H1 (cell line): ENCODE results near the gene ABCA2. TPM values are rescaled to one million over a fixed set of nuclear protein-coding genes. Genes with fewer than 3 reads are reported as not detected.
A peak's percentile ranks its signal among the peaks of the same experiment; 100 is the strongest.

ENCODE experiments used
- CTCF ChIA-PET: fragments of 300-600 bp; sonication (Branson Sonifier 250); formaldehyde crosslinking; loops from one replicate; lab custom pipeline; 2021; ENCODE audit not compliant: partially characterized antibody; lab: Charles Lee
- POLR2A ChIA-PET: fragments of 300-600 bp; sonication (Branson Sonifier 250); formaldehyde crosslinking; loops from one replicate; lab custom pipeline; 2021; ENCODE audit warnings: inconsistent platforms; ENCODE audit not compliant: partially characterized antibody; lab: Charles Lee
- DNase-seq, 2 experiments: peaks; one replicate each; pipeline versions ENCODE4 v3.0.0 to v3.0.0-alpha.2; 2010 to 2022; ENCODE audit warnings: low spot score in 2 of 2, low read depth in 1 of 2, mixed read lengths in 1 of 2
- FAIRE-seq: peaks from 2 replicates; lab custom pipeline; 2011; peaks lifted over from hg19 to GRCh38; lab: Jason Lieb, UNC
- H2AFZ ChIP-seq: 2 replicates; pipeline ENCODE4 v1.8.1; 2012; ENCODE audit warnings: low read length, inconsistent platforms
- H2AK5ac ChIP-seq: 2 replicates; pipeline ENCODE4 v1.6.1; 2013; ENCODE audit warnings: low read depth, low read length
- H2BK120ac ChIP-seq: replicated peaks from 2 replicates; pipeline ENCODE3; 2013; ENCODE audit warnings: low read depth, low read length, inconsistent platforms
- H2BK12ac ChIP-seq: 2 replicates; pipeline ENCODE4 v1.6.1; 2013; ENCODE audit warnings: low read depth, low read length
- H2BK15ac ChIP-seq: 2 replicates; pipeline ENCODE4 v1.6.1; 2013; ENCODE audit warnings: low read length
- H2BK20ac ChIP-seq: 2 replicates; pipeline ENCODE4 v1.6.1; 2013; ENCODE audit warnings: low read length
- H2BK5ac ChIP-seq: 2 replicates; pipeline ENCODE4 v1.6.1; 2013; ENCODE audit warnings: low read depth, low read length
- H3K14ac ChIP-seq: 2 replicates; pipeline ENCODE4 v1.6.1; 2013; ENCODE audit warnings: inconsistent platforms; ENCODE audit not compliant: insufficient read length
- H3K18ac ChIP-seq: 2 replicates; pipeline ENCODE4 v1.6.1; 2013; ENCODE audit warnings: low read length; ENCODE audit errors: extremely low read depth
- H3K23ac ChIP-seq: 2 replicates; pipeline ENCODE4 v1.6.1; 2013; ENCODE audit warnings: inconsistent platforms; ENCODE audit not compliant: insufficient read length
- H3K23me2 ChIP-seq: 2 replicates; pipeline ENCODE4 v1.6.1; 2013; ENCODE audit warnings: low read depth, low read length
- H3K27ac ChIP-seq: 2 replicates; pipeline ENCODE4 v1.6.1; 2011; ENCODE audit warnings: low read depth, low read length, inconsistent platforms
- H3K27me3 ChIP-seq, 4 experiments: replicated peaks in 1 of 4; 1 replicate in 1 of 4; 2 replicates in 3 of 4; pipeline versions ENCODE4 v1.6.1 to v1.8.1; 2011 to 2013; ENCODE audit warnings: low read length in 3 of 4, mild to moderate bottlenecking in 3 of 4, inconsistent platforms in 2 of 4, mixed read lengths in 2 of 4, moderate library complexity in 1 of 4; ENCODE audit not compliant: control insufficient read depth in 3 of 4, insufficient read depth in 3 of 4; ENCODE audit errors: extremely low read depth in 1 of 4
- H3K36me3 ChIP-seq, 4 experiments: 2 replicates each; pipeline versions ENCODE4 v1.6.1 to v1.8.1; 2011 to 2013; ENCODE audit warnings: mild to moderate bottlenecking in 4 of 4, low read length in 3 of 4, moderate library complexity in 2 of 4, control low read depth in 1 of 4, inconsistent platforms in 1 of 4; ENCODE audit not compliant: insufficient read depth in 4 of 4, control insufficient read depth in 2 of 4
- H3K4ac ChIP-seq: replicated peaks from 2 replicates; pipeline ENCODE3; 2013; ENCODE audit warnings: low read length, low read depth, mixed read lengths, inconsistent platforms; ENCODE audit not compliant: insufficient read length
- H3K4me1 ChIP-seq, 4 experiments: replicated peaks in 1 of 4; 1 replicate in 1 of 4; 2 replicates in 3 of 4; pipeline versions ENCODE4 v1.6.1 to v1.8.1; 2011 to 2013; ENCODE audit warnings: low read length in 3 of 4, inconsistent platforms in 2 of 4, mixed read lengths in 1 of 4; ENCODE audit not compliant: insufficient read depth in 4 of 4, control insufficient read depth in 3 of 4
- H3K4me2 ChIP-seq, 2 experiments: 2 replicates each; pipeline versions ENCODE4 v1.6.1 to v1.8.1; 2011 to 2013; ENCODE audit warnings: low read depth in 2 of 2, low read length in 2 of 2, control low read depth in 1 of 2, inconsistent platforms in 1 of 2, mild to moderate bottlenecking in 1 of 2; ENCODE audit not compliant: insufficient read depth in 1 of 2
- H3K4me3 ChIP-seq, 4 experiments: fragments of 200-600, 300-600 bp in 1 of 4; sonication (generic), shearing (Covaris generic), sonication (Bioruptor Twin) in 1 of 4; 2 replicates each; pipeline versions ENCODE4 v1.5.1 to v1.8.1; 2011 to 2016; ENCODE audit warnings: low read length in 4 of 4, low read depth in 3 of 4, control low read depth in 2 of 4, inconsistent platforms in 2 of 4, mild to moderate bottlenecking in 2 of 4, mixed read lengths in 1 of 4, moderate library complexity in 1 of 4; ENCODE audit not compliant: insufficient read depth in 2 of 4; ENCODE audit errors: extremely low read depth in 1 of 4
- H3K56ac ChIP-seq: replicated peaks from 2 replicates; pipeline ENCODE3; 2013; ENCODE audit warnings: low read depth, mild to moderate bottlenecking, mixed read lengths, low read length, inconsistent platforms; ENCODE audit not compliant: insufficient read length
- H3K79me1 ChIP-seq: 2 replicates; pipeline ENCODE4 v1.6.1; 2013; ENCODE audit warnings: low read depth, low read length, control low read depth
- H3K79me2 ChIP-seq, 2 experiments: 2 replicates each; pipeline versions ENCODE4 v1.6.1 to v1.8.1; 2012 to 2013; ENCODE audit warnings: low read length in 2 of 2, mild to moderate bottlenecking in 2 of 2, inconsistent platforms in 1 of 2; ENCODE audit not compliant: insufficient read depth in 2 of 2, control insufficient read depth in 1 of 2
- H3K9ac ChIP-seq, 4 experiments: replicated peaks in 1 of 4; 1 replicate in 1 of 4; 2 replicates in 3 of 4; pipeline versions ENCODE4 v1.6.1 to v1.8.1; 2011 to 2013; ENCODE audit warnings: low read depth in 3 of 4, low read length in 3 of 4, control low read depth in 2 of 4, mild to moderate bottlenecking in 2 of 4, moderate library complexity in 2 of 4, inconsistent platforms in 1 of 4; ENCODE audit errors: extremely low read depth in 1 of 4
- H3K9me3 ChIP-seq, 2 experiments: 2 replicates each; pipeline versions ENCODE4 v1.6.1 to v1.8.1; 2012 to 2013; ENCODE audit warnings: mild to moderate bottlenecking in 2 of 2, moderate library complexity in 2 of 2, control low read depth in 1 of 2, inconsistent platforms in 1 of 2, low read depth in 1 of 2, low read length in 1 of 2, mixed read lengths in 1 of 2; ENCODE audit not compliant: insufficient read depth in 2 of 2
- H4K20me1 ChIP-seq, 2 experiments: replicated peaks in 1 of 2; 2 replicates each; pipeline versions ENCODE3 to v1.8.1; 2011 to 2013; ENCODE audit warnings: inconsistent platforms in 2 of 2, low read length in 2 of 2, mild to moderate bottlenecking in 1 of 2; ENCODE audit not compliant: insufficient read depth in 2 of 2, control insufficient read depth in 1 of 2
- H4K5ac ChIP-seq: 2 replicates; pipeline ENCODE4 v1.6.1; 2013; ENCODE audit warnings: low read length, low read depth, mixed read lengths, inconsistent platforms; ENCODE audit not compliant: insufficient read length
- H4K8ac ChIP-seq: 2 replicates; pipeline ENCODE4 v1.8.0; 2013; ENCODE audit warnings: mild to moderate bottlenecking, moderate library complexity, low read length, inconsistent platforms; ENCODE audit not compliant: insufficient read depth; ENCODE audit errors: extremely low read depth
- H4K91ac ChIP-seq: replicated peaks from 2 replicates; pipeline ENCODE3; 2013; ENCODE audit warnings: low read length, mixed read lengths, inconsistent platforms; ENCODE audit not compliant: insufficient read length
- BACH1 ChIP-seq: IDR thresholded peaks from 2 replicates; pipeline ENCODE4 v1.6.1; 2012; ENCODE audit warnings: low read length, improper control_type of control experiment
- SIX5 ChIP-seq: IDR thresholded peaks from 2 replicates; pipeline ENCODE4 v1.6.1; 2011; ENCODE audit warnings: mild to moderate bottlenecking, low read depth, low read length
- SUZ12 ChIP-seq: fragments of 200-600 bp; sonication (generic); IDR thresholded peaks from 2 replicates; pipeline ENCODE4 v1.6.1; 2012; ENCODE audit warnings: mild to moderate bottlenecking, inconsistent platforms, low read length, moderate library complexity, mixed read lengths
- ZNF274 ChIP-seq: IDR thresholded peaks from 2 replicates; pipeline ENCODE4 v1.7.0; 2012; ENCODE audit warnings: low read length, borderline replicate concordance; ENCODE audit errors: extremely low read depth
- WGBS, 2 experiments: shearing (Covaris generic) in 1 of 2; methylation state at CpG; one replicate each; pipeline versions ENCODE4 v1.1.6 to v1.1.7; 2013 to 2015; ENCODE audit warnings: low lambda C conversion rate in 2 of 2, mixed read lengths in 2 of 2, inconsistent platforms in 1 of 2, low coverage in 1 of 2, missing lambda C conversion rate in 1 of 2; ENCODE audit not compliant: insufficient replicate concordance in 2 of 2, insufficient coverage in 1 of 2, insufficient read length in 1 of 2; ENCODE audit errors: extremely low coverage in 1 of 2, missing lambda C conversion rate in 1 of 2; 5-methylcytosine and 5-hydroxymethylcytosine counted together
- polyA plus RNA-seq, 7 experiments: library from polyadenylated mRNA; depleted of rRNA in 3 of 7; stranded (reverse) in 5 of 7; unstranded in 2 of 7; fragments of >200 nt in 5 of 7; fragments of 200-250 nt in 2 of 7; gene quantifications; 1 replicate in 5 of 7; 2 replicates in 1 of 7; 4 replicates in 1 of 7; pipeline versions ENCODE4 v1.2.1 to v1.2.3, GENCODE V29; 2011 to 2013; ENCODE audit warnings: missing spikeins in 2 of 7, mixed read lengths in 2 of 7
- total RNA-seq: library from RNA; stranded (reverse); fragmentation: NEBNext Ultra II Directional; extraction: Animal tissue kit (Norgen Biotek cat#: 25700); gene quantifications from 2 replicates; pipeline ENCODE4 v1.2.1, GENCODE V29; 2021

ABCA2 gene
- total and polyA plus RNA-seq, 2 of the 8 experiments (the other 6 are each of a cell fraction or from before 2014, with no cell fraction given) = 12.5 to 14.3 TPM

DNA sequence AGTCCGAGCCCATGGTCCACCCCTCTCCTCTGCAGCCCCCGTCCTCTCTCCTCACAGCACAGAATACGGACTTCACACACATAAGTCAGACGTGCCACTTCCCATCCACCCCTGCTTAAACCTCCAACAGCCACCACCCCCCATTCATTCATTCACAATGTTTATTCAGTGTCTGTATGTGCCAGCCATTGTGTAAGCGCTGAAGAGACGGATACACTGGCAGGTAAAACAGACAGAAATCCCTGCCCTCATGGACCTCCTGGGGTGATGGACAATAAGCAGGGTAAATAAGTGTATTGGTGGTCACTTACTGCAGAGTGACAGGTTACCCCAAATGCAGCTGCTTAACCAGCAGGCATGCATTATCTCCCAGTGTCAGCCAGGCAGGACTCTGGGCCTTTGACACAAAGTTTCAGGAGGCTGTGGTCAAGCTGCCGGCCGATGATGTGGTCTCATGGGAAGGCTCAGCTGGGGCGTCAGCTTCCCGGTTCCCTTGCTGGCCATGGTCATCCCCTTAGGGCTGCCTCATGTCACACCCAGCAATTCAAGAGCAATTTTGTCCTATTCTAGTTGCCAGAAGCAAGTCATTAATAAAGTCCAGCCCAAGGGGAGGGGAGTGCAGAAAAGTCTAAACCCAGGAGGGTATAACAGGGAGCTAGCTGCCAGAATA is 37.7 kb downstream of the ABCA2 start:
- Histone ChIP-seq H3K4ac (no peak overlapping the region), H2AK5ac (0 out of 2 replicates have a peak overlapping the region, but pooled peaks have one; percentile 60), H4K91ac (no peak overlapping the region), H3K79me1 (no peaks in the 10 kb centered on the region), H2BK20ac (no peak overlapping the region), H4K5ac (no peak overlapping the region), H2BK12ac (no peak overlapping the region), H3K79me2 (no peaks in the 10 kb centered on the region), H3K36me3 (peaks cover 0 to 2% (median 0%) of the 10 kb centered on the region in 4 experiments; a peak in 1 of 8 replicates), H2BK5ac (no peak overlapping the region), H3K18ac (no peak overlapping the region), H3K4me3 (no peak overlapping the region), H3K23me2 (peaks cover 9% of the 10 kb centered on the region), H3K14ac (no peak overlapping the region), H4K8ac (no peak overlapping the region), H3K9ac (no peak overlapping the region), H3K27ac (no peak overlapping the region), H3K56ac (no peak overlapping the region), H2BK15ac (peak overlapping the region; percentile 29; the same call in 1 of the 2 replicates), H3K4me1 (peaks cover 0 to 5% (median 2%) of the 10 kb centered on the region in 4 experiments; a peak in 4 of 7 replicates)
- WGBS, 2 experiments = 85% methylated on average over 10 of the region's 10 CpGs; no CpG with 5 or more reads in 1 of the 2 experiments
- CTCF ChIA-PET = interaction anchor here (0.6 to 6.3 kb wide), 5 partner anchors 9 to 77 kb away, joined by 3 to 31 read pairs (median 15); partner anchors contain the start of gene ABCA2
- DNase-seq = no peak
- FAIRE-seq = no peak
- POLR2A ChIA-PET = no interaction called here
- no peak for TF ChIP-seq SIX5
- TF ChIP-seq SUZ12 = no peak
- TF ChIP-seq ZNF274 = no peak
- TF ChIP-seq BACH1 = no peak
- TF ChIP-seq, all 59 proteins: peak for 0
- H4K20me1 ChIP-seq = peaks cover 0 to 2% of the 10 kb centered on the region in 2 experiments
- no peak overlapping the region for H2BK120ac ChIP-seq
- peaks cover 6% of the 10 kb centered on the region in 2 experiments; a peak in 2 of 4 replicates for H3K9me3 ChIP-seq
- H3K23ac ChIP-seq = no peak overlapping the region
- peaks cover 5 to 30% (median 25%) of the 10 kb centered on the region in 4 experiments for H3K27me3 ChIP-seq
- H2AFZ ChIP-seq = no peak overlapping the region
- no peak overlapping the region for H3K4me2 ChIP-seq
